Erythroblast (primary cell): ENCODE measurements around the gene PRUNE2.

Experiments
- GATA1 ChIP-seq: IDR thresholded peaks from 2 replicates; pipeline ENCODE4 v1.6.1; 2011; ENCODE audit warnings: low read depth, mild to moderate bottlenecking, control low read depth, low read length, moderate library complexity
- POLR2A ChIP-seq: IDR thresholded peaks from 2 replicates; pipeline ENCODE4 v1.6.1; 2011; ENCODE audit warnings: mild to moderate bottlenecking, low read length

DNA sequence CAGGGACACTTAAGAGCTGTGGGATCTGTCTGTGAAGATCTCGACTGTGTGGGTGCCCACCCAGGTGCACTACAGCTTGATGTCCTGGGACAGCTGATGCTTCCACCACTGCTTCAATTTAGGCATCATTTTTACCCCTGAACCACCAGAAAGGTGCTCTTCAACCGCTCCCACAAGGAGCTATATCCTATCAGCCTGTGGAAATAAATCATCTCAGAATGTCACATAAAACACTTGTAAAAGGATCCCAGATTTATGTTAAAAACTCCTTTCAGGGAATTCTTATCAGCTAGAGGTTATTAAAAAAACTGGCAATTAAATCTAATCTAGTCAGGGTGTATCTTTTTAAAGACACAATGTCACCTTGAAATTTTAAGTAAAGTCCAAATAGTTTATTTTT lies 224.4 kb downstream of the PRUNE2 start:
- TF ChIP-seq POLR2A (no peak), GATA1 (no peak)
